GM12874 (cell line): ENCODE data around the gene MUC5B.

Source experiments
- TF ChIP-seq, protein P1 (sequence below): IDR thresholded peaks from 2 replicates; pipeline ENCODE4 v1.5.1; 2011; ENCODE audit warnings: low read depth, mild to moderate bottlenecking, control low read depth, low read length, moderate library complexity; ENCODE audit not compliant: insufficient read depth

MUC5B gene

DNA sequence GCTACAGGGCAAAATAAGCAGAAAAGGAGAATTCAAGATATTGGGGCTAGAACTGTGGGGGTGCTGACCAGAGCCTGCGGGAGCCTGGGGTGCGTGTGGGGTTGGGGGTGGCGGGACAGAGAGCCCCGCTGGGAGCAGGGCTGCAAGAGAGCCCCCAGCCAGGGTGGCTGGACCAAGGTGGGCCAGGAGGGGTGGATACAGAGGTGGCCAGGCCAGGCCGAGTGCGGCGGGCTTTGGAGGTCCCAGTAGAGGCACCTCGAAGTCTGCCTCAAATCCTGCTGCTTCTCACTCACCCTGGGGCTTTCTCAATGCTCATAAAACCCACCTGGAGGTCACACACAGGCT is 16.9 kb upstream of the MUC5B start:
- TF ChIP-seq, protein P1, sequence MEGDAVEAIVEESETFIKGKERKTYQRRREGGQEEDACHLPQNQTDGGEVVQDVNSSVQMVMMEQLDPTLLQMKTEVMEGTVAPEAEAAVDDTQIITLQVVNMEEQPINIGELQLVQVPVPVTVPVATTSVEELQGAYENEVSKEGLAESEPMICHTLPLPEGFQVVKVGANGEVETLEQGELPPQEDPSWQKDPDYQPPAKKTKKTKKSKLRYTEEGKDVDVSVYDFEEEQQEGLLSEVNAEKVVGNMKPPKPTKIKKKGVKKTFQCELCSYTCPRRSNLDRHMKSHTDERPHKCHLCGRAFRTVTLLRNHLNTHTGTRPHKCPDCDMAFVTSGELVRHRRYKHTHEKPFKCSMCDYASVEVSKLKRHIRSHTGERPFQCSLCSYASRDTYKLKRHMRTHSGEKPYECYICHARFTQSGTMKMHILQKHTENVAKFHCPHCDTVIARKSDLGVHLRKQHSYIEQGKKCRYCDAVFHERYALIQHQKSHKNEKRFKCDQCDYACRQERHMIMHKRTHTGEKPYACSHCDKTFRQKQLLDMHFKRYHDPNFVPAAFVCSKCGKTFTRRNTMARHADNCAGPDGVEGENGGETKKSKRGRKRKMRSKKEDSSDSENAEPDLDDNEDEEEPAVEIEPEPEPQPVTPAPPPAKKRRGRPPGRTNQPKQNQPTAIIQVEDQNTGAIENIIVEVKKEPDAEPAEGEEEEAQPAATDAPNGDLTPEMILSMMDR = no peak

DNA sequence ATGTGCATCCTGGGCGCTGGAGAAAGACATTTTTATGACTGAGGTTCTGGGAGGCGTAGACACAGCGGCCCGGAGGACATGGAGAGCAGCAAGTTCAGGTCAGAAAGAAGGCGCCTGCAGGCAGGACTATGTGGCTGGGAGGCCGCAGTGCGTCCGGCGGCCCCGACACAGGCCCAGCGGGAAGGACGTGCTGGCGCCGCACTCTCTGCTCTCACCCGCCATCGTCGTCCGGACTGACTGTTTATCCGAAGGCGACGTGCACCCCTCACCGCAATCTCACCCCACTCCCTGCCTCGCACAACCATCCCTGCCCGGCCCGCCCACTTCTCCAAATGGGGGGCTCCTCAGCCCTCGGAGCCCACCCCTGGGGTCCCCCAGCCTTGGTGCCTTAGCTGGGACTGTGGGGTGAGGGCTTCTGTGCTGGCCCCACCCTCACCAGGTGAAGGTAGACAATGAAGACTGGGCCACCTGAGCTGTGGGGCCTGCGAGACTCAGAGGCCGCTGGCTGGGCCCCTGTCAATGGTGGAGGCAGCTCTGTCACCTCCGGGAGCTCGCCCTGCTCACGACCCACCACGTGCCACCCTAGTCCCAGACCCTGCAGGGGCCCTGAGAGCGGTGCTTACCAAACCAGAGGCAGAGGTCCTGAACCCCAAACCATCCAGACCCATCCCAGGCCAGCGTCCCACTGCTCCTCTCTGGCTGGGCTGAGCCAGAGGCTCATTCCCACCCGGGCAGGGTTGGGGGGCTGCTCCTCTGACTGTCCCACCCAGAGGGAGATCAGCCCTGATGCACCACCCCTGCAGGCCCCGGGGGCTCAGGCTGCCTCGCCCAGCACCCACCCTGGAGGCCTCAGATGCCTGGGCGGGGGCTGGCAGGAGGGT is 16.2 kb upstream of the MUC5B start:
- TF ChIP-seq, protein P1 = no peak

DNA sequence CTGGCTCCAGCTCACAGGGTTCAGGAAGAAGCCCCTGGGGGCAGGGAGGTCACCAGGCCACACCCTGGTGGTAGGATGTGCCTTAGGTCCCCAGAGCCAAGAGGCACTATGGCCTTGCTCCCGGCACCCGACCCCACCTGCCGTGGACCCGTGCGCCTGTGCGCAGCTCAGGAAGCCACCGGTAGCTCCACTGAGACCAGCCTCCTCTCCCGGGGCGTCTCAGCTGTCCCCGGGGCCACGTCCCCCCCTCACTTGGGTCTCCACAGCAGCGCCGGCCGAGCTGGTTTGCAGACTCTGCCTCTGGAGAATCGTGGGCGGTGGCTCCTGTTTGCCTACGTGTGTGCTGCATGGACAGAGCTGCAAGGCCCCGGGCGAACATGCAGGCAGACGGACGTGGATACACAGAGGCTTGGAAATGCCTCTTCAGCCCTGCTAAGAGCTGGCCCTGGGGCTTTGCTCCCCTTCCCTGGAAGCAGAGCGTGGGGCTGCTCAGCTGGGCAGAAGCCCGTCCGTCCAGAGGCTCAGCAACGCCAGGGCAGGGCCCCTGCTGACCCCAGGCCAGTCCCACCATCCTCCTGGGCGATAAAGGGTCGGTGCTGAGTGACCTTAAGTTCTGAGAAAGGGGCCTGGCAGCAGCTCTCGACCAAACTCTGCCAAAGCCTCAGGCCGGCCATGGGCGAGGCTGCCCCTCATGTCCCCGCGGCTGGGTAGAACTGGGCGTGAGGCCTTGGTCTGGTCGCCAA is 15.3 kb upstream of the MUC5B start:
- TF ChIP-seq, protein P1 = no peak

DNA sequence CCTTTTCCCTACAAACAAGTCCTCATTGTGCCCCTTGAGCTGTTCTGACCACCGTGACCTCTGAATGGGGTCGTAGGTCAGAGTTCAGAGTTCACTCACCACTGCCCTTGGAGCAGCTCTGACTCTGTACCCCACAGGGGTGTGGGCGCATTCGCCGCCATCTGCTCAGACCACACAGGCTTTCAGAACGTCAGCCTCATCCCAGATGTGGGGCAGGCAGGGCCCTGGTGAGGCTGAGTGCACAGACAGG is 14.8 kb upstream of the MUC5B start:
- TF ChIP-seq, protein P1 = no peak

DNA sequence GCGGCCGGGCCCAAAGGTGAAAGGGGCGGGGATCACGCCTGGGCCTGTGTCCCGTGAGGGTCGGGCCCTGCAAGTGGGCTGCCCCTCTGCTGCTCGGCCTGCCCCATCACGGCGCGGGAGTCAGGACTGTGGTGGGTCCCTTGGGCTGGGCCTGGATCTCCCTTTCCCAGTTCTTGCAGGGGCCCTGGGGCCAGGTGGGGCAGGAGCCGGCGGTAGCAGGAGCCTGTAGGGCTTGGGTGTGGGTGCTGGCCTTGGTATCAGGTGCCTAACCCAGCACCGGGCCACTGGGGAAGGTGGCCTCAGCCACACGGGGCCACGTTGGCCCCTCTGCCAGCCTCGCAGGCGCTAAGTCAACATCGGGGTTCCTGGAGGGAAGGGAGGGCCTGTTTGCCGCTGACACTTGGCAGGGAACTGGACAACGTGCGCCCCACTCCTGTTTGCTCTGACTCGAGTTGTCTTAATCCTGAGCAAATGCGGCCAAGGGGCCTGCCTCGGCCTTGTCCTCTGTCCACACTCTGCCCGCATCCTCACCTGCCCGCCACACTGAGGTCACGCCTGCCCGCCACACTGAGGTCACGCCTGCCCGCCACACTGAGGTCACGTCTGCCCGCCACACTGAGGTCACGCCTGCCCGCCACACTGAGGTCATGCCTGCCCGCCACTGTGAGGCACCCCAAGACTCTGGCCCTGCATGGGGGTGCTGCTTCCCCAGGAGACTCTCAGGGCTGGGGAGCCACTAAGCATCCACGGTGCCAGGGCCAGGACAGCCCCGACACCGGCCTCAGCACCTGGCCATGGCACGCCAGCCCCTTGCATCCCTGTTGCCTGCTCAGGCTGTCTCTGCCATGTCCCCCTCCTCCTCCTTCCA is 14.2 kb upstream of the MUC5B start:
- TF ChIP-seq, protein P1 = no peak

DNA sequence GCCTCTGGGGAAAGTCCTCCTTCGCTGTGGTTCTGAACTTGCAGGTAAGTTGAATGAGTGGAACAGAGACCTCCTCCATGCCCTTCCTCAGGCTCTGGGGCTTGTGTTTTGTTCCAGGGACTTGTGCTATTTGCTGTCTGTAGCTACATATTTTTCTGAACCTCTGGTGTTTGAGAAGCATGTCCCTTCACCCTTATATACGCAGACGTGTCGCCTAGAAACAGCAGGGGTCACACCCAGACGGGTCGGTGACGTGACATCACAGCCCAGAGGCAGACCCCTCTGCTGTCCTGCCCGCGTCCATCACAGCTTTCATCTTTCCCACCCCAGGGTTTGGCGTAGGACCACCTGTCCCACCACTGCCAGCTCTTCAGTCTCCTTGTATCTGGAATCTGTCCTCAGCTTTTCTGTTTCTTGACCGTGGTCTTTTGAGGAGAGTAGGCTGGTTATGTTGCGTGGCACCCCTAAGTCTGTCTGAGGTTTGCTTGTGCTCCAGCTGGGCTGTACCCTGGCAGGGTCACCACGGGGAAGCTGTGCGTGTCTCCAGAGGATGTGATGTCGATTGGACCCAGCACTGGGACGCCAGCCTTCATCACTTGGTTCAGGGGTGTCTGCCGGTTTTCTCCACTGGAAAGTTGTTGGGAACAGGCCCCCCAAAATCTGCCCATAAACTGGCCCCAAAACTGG is 13.4 kb upstream of the MUC5B start:
- TF ChIP-seq, protein P1 = no peak
